Occipital lobe (tissue), 3 donors: ENCODE results near the gene FOS. TPM values are rescaled to one million over a fixed set of nuclear protein-coding genes. Genes with fewer than 3 reads are reported as not detected.

ENCODE experiments used
- DNase-seq: peaks from one replicate; lab custom pipeline; 2025; lab: John Stamatoyannopoulos, UW
- small RNA-seq: library from RNA; depleted of rRNA; stranded (forward); fragments of <200 nt; gene quantifications from one replicate; pipeline ENCODE3, GENCODE V24; 2014
- total RNA-seq: library from RNA; depleted of rRNA; stranded (reverse); fragments of >200 nt; gene quantifications from one replicate; pipeline ENCODE4 v1.2.3, GENCODE V29; 2014

The FOS gene
- total RNA-seq, 1 donor from 2014 or later, result 51.2 TPM

GRCh38 chr14:75317148-75317547 lies 38.5 kb downstream of the FOS start:
- no peak for DNase-seq

GRCh38 chr14:75318353-75318752 lies 39.7 kb downstream of the FOS start:
- no peak for DNase-seq

DNA sequence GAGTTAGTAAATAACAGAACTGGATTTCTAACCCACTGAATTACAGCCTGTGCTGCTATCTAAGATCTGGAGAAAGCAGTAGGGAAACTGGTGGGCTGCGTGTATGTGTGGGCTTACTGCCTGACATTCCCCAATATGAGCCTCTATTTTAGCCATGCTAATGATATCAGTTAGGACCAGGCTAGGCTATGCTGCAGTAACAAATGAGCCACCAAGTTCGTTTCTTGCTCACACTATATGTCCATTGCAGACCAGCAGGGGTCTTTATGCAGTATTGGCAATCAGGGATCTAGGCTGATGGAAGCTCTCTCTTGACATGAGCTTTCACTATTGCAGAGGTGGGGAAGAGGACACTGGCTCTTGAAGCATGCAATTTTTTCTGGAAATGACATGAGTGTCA lies 40.4 kb downstream of the FOS start:
- DNase-seq, result no peak

DNA sequence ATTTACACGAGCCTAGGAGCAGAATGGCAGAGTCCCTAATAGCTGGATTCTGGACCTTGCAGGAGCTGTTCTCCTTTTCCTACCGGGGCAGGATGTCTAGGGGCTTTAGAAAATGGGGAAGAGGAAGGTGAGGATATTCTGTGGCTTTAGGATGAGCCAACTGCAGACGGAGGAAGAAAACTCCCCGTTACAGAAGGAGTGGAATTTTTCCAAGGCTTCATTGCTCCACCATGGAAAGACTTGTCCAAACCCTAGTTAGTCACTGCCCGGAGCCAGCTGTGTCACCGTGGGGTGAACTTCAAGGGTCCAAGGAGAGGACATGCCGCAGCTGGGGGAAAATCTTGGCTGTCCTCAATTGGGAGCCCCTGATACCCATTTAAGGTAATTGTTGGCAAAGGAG lies 41.6 kb downstream of the FOS start:
- DNase-seq, result no peak

DNA sequence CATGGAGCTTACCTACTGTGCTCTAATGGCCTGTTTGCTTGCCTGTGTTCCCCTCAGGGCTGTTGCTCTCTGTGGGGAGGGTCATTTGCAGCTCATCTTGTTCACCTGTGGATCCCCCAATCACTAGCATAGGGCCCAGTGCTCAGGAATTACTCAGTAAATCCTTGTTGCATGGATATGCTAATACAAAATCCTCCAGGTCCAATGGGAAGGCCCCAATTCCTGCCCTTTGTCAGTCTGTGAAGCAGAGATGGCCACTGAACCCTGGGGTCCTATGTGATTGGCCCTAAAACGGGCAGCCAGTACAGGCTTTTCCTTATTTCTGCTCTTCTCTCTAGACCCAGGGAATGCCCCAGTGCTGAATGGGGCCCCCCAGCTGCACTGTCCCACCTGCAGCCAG lies 44.1 kb downstream of the FOS start:
- DNase-seq, result no peak

- no peak for DNase-seq
Observed at GRCh38 chr14:75323571-75323970, 44.9 kb downstream of the FOS start.

- DNase-seq, result no peak
Observed at GRCh38 chr14:75328558-75329155, 50.0 kb downstream of the FOS start.

DNA sequence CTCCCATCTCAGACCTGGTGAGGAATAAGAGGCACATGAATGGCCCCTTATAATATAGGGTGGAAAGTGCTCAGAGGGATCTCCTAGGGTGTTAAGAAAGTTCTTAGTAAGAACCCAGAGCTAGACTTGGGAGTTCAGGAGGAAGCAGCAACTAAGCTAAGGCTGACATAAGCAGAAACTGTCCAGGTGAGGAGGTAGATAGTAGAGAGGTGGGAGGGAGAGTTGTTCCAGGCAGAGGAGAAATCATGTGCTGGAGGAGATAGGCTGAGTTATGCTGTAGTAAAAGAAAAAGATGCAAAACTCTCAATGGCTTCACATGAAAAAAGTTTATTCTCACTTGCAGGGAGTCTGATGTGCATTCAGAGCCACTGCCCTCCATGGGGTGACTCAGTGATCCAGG lies 50.7 kb downstream of the FOS start:
- no peak for DNase-seq

- no peak for DNase-seq
Observed at GRCh38 chr14:75331471-75331870, 52.8 kb downstream of the FOS start.

Small RNA genes within 50 kb of the gene (small RNA-seq; reads per million reads assigned to genes)
- not detected for gene RF00004

Other genes with a start within 250 kb of the FOS start
- gene MLH3, start 227.4 kb upstream of the FOS start, total RNA-seq, result 65.2 TPM
- gene ACYP1, start 214.8 kb upstream of the FOS start, total RNA-seq, result 16.2 TPM
- gene ZC2HC1C, start 209.2 kb upstream of the FOS start, total RNA-seq, result 2.8 TPM
- gene NEK9, start 151.8 kb upstream of the FOS start, total RNA-seq, result 37.7 TPM
- gene TMED10, start 102.2 kb upstream of the FOS start, total RNA-seq, result 135 TPM
- 4.2 TPM for gene JDP2, start 149.2 kb downstream of the FOS start, total RNA-seq
- gene BATF, start 243.6 kb downstream of the FOS start, total RNA-seq, result 0.47 TPM